ENCODE measurements around the gene PRKCD.

The PRKCD gene

GRCh38 chr3:53202331-53203015 lies 41.5 kb downstream of the PRKCD start:
- Histone ChIP-seq H3K27me3 (ENCODE audit: control insufficient read depth, insufficient read depth, low read length) (no peaks in the 10 kb centered on the region), H3K36me3 (ENCODE audit: control insufficient read depth, insufficient read depth, low read length) (no peaks in the 10 kb centered on the region), H3K4me1 (ENCODE audit: control insufficient read depth, insufficient read depth, low read length) (no peaks in the 10 kb centered on the region), H3K9me3 (ENCODE audit: control insufficient read depth, low read length) (no peaks in the 10 kb centered on the region), H3K4me3 (ENCODE audit: low read length) (no peak overlapping the region), H3K9ac (ENCODE audit: low read length) (no peak overlapping the region)

- Histone ChIP-seq H3K4me1 (ENCODE audit: control insufficient read depth, insufficient read depth, low read length) (no peaks in the 10 kb centered on the region), H3K9ac (ENCODE audit: low read length) (no peak overlapping the region), H3K27me3 (ENCODE audit: control insufficient read depth, insufficient read depth, low read length) (no peaks in the 10 kb centered on the region), H3K4me3 (ENCODE audit: low read length) (no peak overlapping the region), H3K36me3 (ENCODE audit: control insufficient read depth, insufficient read depth, low read length) (no peaks in the 10 kb centered on the region), H3K9me3 (ENCODE audit: control insufficient read depth, low read length) (no peaks in the 10 kb centered on the region)
Observed at GRCh38 chr3:53211706-53212702, 51.0 kb downstream of the PRKCD start.

DNA sequence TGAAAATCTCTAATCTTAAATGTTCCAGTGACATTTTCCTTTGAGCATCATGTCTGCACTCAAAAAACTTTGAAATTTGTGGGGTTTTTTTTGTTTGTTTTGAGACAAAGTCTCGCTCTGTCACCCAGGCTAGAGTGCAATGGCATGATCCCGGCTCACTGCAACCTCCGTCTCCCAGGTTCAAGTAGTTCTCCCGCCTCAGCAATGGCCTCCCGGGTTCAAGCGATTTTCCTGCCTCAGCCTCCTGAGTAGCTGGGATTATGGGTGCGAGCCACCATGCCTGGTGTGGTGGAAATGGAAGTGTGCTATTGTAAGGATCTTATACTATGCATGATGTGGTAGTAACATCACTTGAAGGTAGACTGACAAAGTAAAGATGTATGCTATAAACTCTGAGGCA lies 52.3 kb downstream of the PRKCD start:
- Histone ChIP-seq H3K9me3 (ENCODE audit: control insufficient read depth, low read length) (no peaks in the 10 kb centered on the region), H3K27me3 (ENCODE audit: control insufficient read depth, insufficient read depth, low read length) (no peaks in the 10 kb centered on the region), H3K36me3 (ENCODE audit: control insufficient read depth, insufficient read depth, low read length) (no peaks in the 10 kb centered on the region), H3K4me1 (ENCODE audit: control insufficient read depth, insufficient read depth, low read length) (no peaks in the 10 kb centered on the region), H3K4me3 (ENCODE audit: low read length) (no peak overlapping the region), H3K9ac (ENCODE audit: low read length) (no peak overlapping the region)

GRCh38 chr3:53215816-53216215 lies 54.8 kb downstream of the PRKCD start:
- no peak overlapping the region for H3K9ac ChIP-seq (ENCODE audit: low read length)
- no peaks in the 10 kb centered on the region for H3K27me3 ChIP-seq (ENCODE audit: control insufficient read depth, insufficient read depth, low read length)
- no peaks in the 10 kb centered on the region for H3K4me1 ChIP-seq (ENCODE audit: control insufficient read depth, insufficient read depth, low read length)
- H3K4me3 ChIP-seq (ENCODE audit: low read length) = no peak overlapping the region
- H3K9me3 ChIP-seq (ENCODE audit: control insufficient read depth, low read length) = no peaks in the 10 kb centered on the region
- no peaks in the 10 kb centered on the region for H3K36me3 ChIP-seq (ENCODE audit: control insufficient read depth, insufficient read depth, low read length)

DNA sequence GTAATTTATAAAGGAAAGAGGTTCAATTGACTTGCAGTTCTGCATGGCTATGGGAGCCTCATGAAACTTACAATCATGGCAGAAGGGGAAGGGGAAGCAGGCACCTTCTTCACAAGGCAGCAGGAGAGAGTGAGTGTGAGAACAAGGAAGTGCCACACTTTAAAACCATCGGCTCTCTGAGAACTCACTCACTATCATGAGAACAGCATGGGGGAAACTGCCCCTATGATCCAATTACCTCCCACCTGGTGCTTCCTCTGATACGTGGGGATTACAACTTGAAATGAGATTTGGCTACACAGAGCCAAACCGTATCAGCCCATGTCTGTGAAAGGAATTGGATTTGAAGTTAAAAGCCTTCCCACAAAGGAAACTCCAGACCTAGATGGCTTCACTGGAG lies 55.7 kb downstream of the PRKCD start:
- Histone ChIP-seq H3K36me3 (ENCODE audit: control insufficient read depth, insufficient read depth, low read length) (no peaks in the 10 kb centered on the region), H3K4me1 (ENCODE audit: control insufficient read depth, insufficient read depth, low read length) (no peaks in the 10 kb centered on the region), H3K27me3 (ENCODE audit: control insufficient read depth, insufficient read depth, low read length) (no peaks in the 10 kb centered on the region), H3K4me3 (ENCODE audit: low read length) (no peak overlapping the region), H3K9me3 (ENCODE audit: control insufficient read depth, low read length) (no peaks in the 10 kb centered on the region), H3K9ac (ENCODE audit: low read length) (no peak overlapping the region)

DNA sequence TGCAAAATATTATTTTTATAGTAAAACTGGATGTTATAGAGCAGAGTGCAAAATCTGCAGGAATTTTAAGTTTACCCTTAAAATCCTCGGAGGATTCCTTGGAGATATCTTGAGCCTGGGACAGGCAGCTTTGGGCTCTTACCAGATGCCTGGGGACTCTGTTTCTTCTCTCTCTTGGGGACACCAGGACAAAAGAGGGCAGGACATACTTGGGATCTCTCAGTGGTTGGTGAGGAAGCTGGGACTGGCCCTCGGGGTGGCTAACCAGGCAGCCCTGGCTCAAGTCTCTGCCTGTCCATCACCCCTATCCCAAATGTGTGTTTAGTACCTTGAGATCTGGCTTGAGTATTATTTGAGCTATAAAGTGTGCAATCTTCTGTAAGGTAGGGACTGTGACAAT lies 56.2 kb downstream of the PRKCD start:
- H3K9me3 ChIP-seq (ENCODE audit: control insufficient read depth, low read length) = no peaks in the 10 kb centered on the region
- H3K9ac ChIP-seq (ENCODE audit: low read length) = no peak overlapping the region
- no peak overlapping the region for H3K4me3 ChIP-seq (ENCODE audit: low read length)
- H3K4me1 ChIP-seq (ENCODE audit: control insufficient read depth, insufficient read depth, low read length) = no peaks in the 10 kb centered on the region
- H3K36me3 ChIP-seq (ENCODE audit: control insufficient read depth, insufficient read depth, low read length) = no peaks in the 10 kb centered on the region
- no peaks in the 10 kb centered on the region for H3K27me3 ChIP-seq (ENCODE audit: control insufficient read depth, insufficient read depth, low read length)

- no peak overlapping the region for H3K4me3 ChIP-seq (ENCODE audit: low read length)
- H3K36me3 ChIP-seq (ENCODE audit: control insufficient read depth, insufficient read depth, low read length) = no peaks in the 10 kb centered on the region
- no peaks in the 10 kb centered on the region for H3K4me1 ChIP-seq (ENCODE audit: control insufficient read depth, insufficient read depth, low read length)
- H3K27me3 ChIP-seq (ENCODE audit: control insufficient read depth, insufficient read depth, low read length) = no peaks in the 10 kb centered on the region
- H3K9me3 ChIP-seq (ENCODE audit: control insufficient read depth, low read length) = no peaks in the 10 kb centered on the region
- no peak overlapping the region for H3K9ac ChIP-seq (ENCODE audit: low read length)
Observed at GRCh38 chr3:53218131-53218530, 57.1 kb downstream of the PRKCD start.

GRCh38 chr3:53219895-53220483 lies 59.0 kb downstream of the PRKCD start:
- no peak overlapping the region for H3K4me3 ChIP-seq (ENCODE audit: low read length)

GRCh38 chr3:53221345-53221744 lies 60.3 kb downstream of the PRKCD start:
- no peak overlapping the region for H3K9ac ChIP-seq (ENCODE audit: low read length)
- no peaks in the 10 kb centered on the region for H3K4me1 ChIP-seq (ENCODE audit: control insufficient read depth, insufficient read depth, low read length)
- H3K36me3 ChIP-seq (ENCODE audit: control insufficient read depth, insufficient read depth, low read length) = peaks cover 3% of the 10 kb centered on the region

More at GRCh38 chr3:53219895-53220483, 59.0 kb downstream of the PRKCD start:
- no peaks in the 10 kb centered on the region for H3K27me3 ChIP-seq (ENCODE audit: control insufficient read depth, insufficient read depth, low read length)
- H3K9ac ChIP-seq (ENCODE audit: low read length) = no peak overlapping the region
- H3K9me3 ChIP-seq (ENCODE audit: control insufficient read depth, low read length) = no peaks in the 10 kb centered on the region
- no peaks in the 10 kb centered on the region for H3K36me3 ChIP-seq (ENCODE audit: control insufficient read depth, insufficient read depth, low read length)
- H3K4me1 ChIP-seq (ENCODE audit: control insufficient read depth, insufficient read depth, low read length) = no peaks in the 10 kb centered on the region

GRCh38 chr3:53221827-53222182 lies 60.8 kb downstream of the PRKCD start:
- no peak overlapping the region for H3K9ac ChIP-seq (ENCODE audit: low read length)
- peaks cover 6% of the 10 kb centered on the region for H3K36me3 ChIP-seq (ENCODE audit: control insufficient read depth, insufficient read depth, low read length)
- no peaks in the 10 kb centered on the region for H3K4me1 ChIP-seq (ENCODE audit: control insufficient read depth, insufficient read depth, low read length)
- H3K27me3 ChIP-seq (ENCODE audit: control insufficient read depth, insufficient read depth, low read length) = no peaks in the 10 kb centered on the region
- H3K9me3 ChIP-seq (ENCODE audit: control insufficient read depth, low read length) = no peaks in the 10 kb centered on the region
- no peak overlapping the region for H3K4me3 ChIP-seq (ENCODE audit: low read length)

More at GRCh38 chr3:53221345-53221744, 60.3 kb downstream of the PRKCD start:
- H3K27me3 ChIP-seq (ENCODE audit: control insufficient read depth, insufficient read depth, low read length) = no peaks in the 10 kb centered on the region
- H3K9me3 ChIP-seq (ENCODE audit: control insufficient read depth, low read length) = no peaks in the 10 kb centered on the region
- H3K4me3 ChIP-seq (ENCODE audit: low read length) = no peak overlapping the region

GRCh38 chr3:53222183-53222901 lies 61.3 kb downstream of the PRKCD start:
- Histone ChIP-seq H3K36me3 (ENCODE audit: control insufficient read depth, insufficient read depth, low read length) (peaks cover 11% of the 10 kb centered on the region), H3K27me3 (ENCODE audit: control insufficient read depth, insufficient read depth, low read length) (no peaks in the 10 kb centered on the region), H3K4me3 (ENCODE audit: low read length) (no peak overlapping the region), H3K4me1 (ENCODE audit: control insufficient read depth, insufficient read depth, low read length) (no peaks in the 10 kb centered on the region), H3K9ac (ENCODE audit: low read length) (no peak overlapping the region), H3K9me3 (ENCODE audit: control insufficient read depth, low read length) (no peaks in the 10 kb centered on the region)

Data from mucosa of stomach (tissue), 1 donor.